Ascending aorta (tissue), 2 donors: ENCODE measurements around the gene MYLIP. TPM values are rescaled to one million over a fixed set of nuclear protein-coding genes. Genes with fewer than 3 reads are reported as not detected.

Experiments
- DNase-seq, 2 donors: peaks; one replicate each; pipeline ENCODE4 v3.0.0-alpha.2; 2019; ENCODE audit warnings: low spot score in 2 of 2
- H3K27ac ChIP-seq, 2 donors: fragments of 200-600 bp; sonication (generic); one replicate each; pipeline ENCODE4 v1.5.1; 2016 to 2017; ENCODE audit warnings: mild to moderate bottlenecking in 1 of 2
- H3K27me3 ChIP-seq: fragments of 200-600 bp; sonication (generic); one replicate; pipeline ENCODE4 v1.5.1; 2017
- H3K36me3 ChIP-seq, 2 donors: fragments of 200-600 bp; sonication (generic); one replicate each; pipeline ENCODE4 v1.5.1; 2016
- H3K4me1 ChIP-seq, 2 donors: fragments of 200-600 bp; sonication (generic); one replicate each; pipeline ENCODE4 v1.5.1; 2016 to 2017; ENCODE audit warnings: mild to moderate bottlenecking in 1 of 2
- H3K4me3 ChIP-seq, 2 donors: fragments of 200-600 bp; sonication (generic); one replicate each; pipeline ENCODE4 v1.5.1; 2016 to 2017; ENCODE audit warnings: mild to moderate bottlenecking in 1 of 2
- H3K9me3 ChIP-seq, 2 donors: fragments of 200-600 bp; sonication (generic); one replicate each; pipeline ENCODE4 v1.5.1; 2016
- CTCF ChIP-seq, 3 experiments: fragments of 200-600 bp in 2 of 3; fragments of 450-650 bp in 1 of 3; sonication (generic) in 2 of 3; IDR thresholded peaks; one replicate each; pipeline ENCODE4 v1.5.1; 2016 to 2019; ENCODE audit warnings: antibody characterized with exemption in 3 of 3, mild to moderate bottlenecking in 1 of 3, moderate library complexity in 1 of 3
- intact Hi-C: fragments of 100-400 bp; cut with DNase I; formaldehyde crosslinking; loops from one replicate; pipeline ENCODE4 v1.15.1; 2023
- total RNA-seq: library from RNA; depleted of rRNA; stranded (reverse); fragments of >200 nt; gene quantifications from one replicate; pipeline ENCODE4 v1.1.0, GENCODE V29; 2016

The MYLIP gene
- total RNA-seq, 1 donor from 2014 or later = 36.1 TPM

- Histone ChIP-seq H3K9me3 (no peaks in the 10 kb centered on the region), H3K4me3 (no peak overlapping the region), H3K36me3 (no peaks in the 10 kb centered on the region), H3K4me1 (peaks cover 0 to 7% of the 10 kb centered on the region in 2 donors), H3K27me3 (no peaks in the 10 kb centered on the region), H3K27ac (no peak overlapping the region)
- no peak for TF ChIP-seq CTCF (IDR thresholded peaks at IDR 0.05)
- intact Hi-C loops = no loop called here
- no peak for DNase-seq
Observed at GRCh38 chr6:16179063-16179462, 50.2 kb downstream of the MYLIP start.

GRCh38 chr6:16179970-16180431 is 51.1 kb downstream of the MYLIP start:
- intact Hi-C loops = no loop called here
- no peak overlapping the region for H3K27ac ChIP-seq
- H3K27me3 ChIP-seq = no peaks in the 10 kb centered on the region
- TF ChIP-seq CTCF (IDR thresholded peaks at IDR 0.05) = no peak
- no peaks in the 10 kb centered on the region for H3K9me3 ChIP-seq
- H3K36me3 ChIP-seq = no peaks in the 10 kb centered on the region
- no peak overlapping the region for H3K4me3 ChIP-seq
- peaks cover 0 to 8% of the 10 kb centered on the region in 2 donors for H3K4me1 ChIP-seq
- no peak for DNase-seq

- Histone ChIP-seq H3K27me3 (no peaks in the 10 kb centered on the region), H3K27ac (no peak overlapping the region), H3K4me3 (peak overlapping the region in 1 of 2 donors; percentile 44), H3K9me3 (no peaks in the 10 kb centered on the region), H3K36me3 (no peaks in the 10 kb centered on the region), H3K4me1 (peaks cover 0 to 8% of the 10 kb centered on the region in 2 donors)
- no peak for DNase-seq
- no peak for TF ChIP-seq CTCF (IDR thresholded peaks at IDR 0.05)
- intact Hi-C loops = no loop called here
Observed at GRCh38 chr6:16180696-16181438, 52.0 kb downstream of the MYLIP start.

- H3K27me3 ChIP-seq = no peaks in the 10 kb centered on the region
- no peak for DNase-seq
- H3K27ac ChIP-seq = no peak overlapping the region
- no peaks in the 10 kb centered on the region for H3K9me3 ChIP-seq
- no peak for TF ChIP-seq CTCF (IDR thresholded peaks at IDR 0.05)
- no peaks in the 10 kb centered on the region for H3K36me3 ChIP-seq
- intact Hi-C loops = loop anchor here (2.0 kb wide), 1 partner anchor 53 kb away; the partner anchor contains the start of gene MYLIP
- peaks cover 0 to 8% of the 10 kb centered on the region in 2 donors for H3K4me1 ChIP-seq
- H3K4me3 ChIP-seq = peak overlapping the region in 1 of 2 donors; percentile 44
Observed at GRCh38 chr6:16181439-16182297, 52.8 kb downstream of the MYLIP start.

GRCh38 chr6:16183187-16183664 is 54.3 kb downstream of the MYLIP start:
- H3K4me3 ChIP-seq = no peak overlapping the region
- H3K36me3 ChIP-seq = no peaks in the 10 kb centered on the region
- TF ChIP-seq CTCF (IDR thresholded peaks at IDR 0.05) = peak; percentile 64 to 71 (median 69)
- H3K27me3 ChIP-seq = no peaks in the 10 kb centered on the region
- peak overlapping the region; percentile 30 to 52 for H3K27ac ChIP-seq
- intact Hi-C loops = loop anchor here (1.0 to 2.0 kb wide), 2 partner anchors 54 to 492 kb away; partner anchors contain the start of gene MYLIP
- peaks cover 0 to 11% of the 10 kb centered on the region in 2 donors for H3K4me1 ChIP-seq
- H3K9me3 ChIP-seq = no peaks in the 10 kb centered on the region
- no peak for DNase-seq
